Stimulated activated CD4-positive, alpha-beta T cell treated with anti-CD3 and anti-CD28 coated beads, TNF-alpha, amount 100 ng/mL, for 1 hour (primary cell): ENCODE data around the gene PPARG.
"Not testable (repeated sequence)": the region's sequence is repeated elsewhere in the genome, so short reads cannot be mapped to it uniquely, and the experiment has no call there.

Experiments
- DNase-seq, 3 donors: peaks; one replicate each; pipeline ENCODE4 v3.0.0-alpha.2; 2020; ENCODE audit warnings: low read depth in 3 of 3, low spot score in 1 of 3

Gene PPARG

DNA sequence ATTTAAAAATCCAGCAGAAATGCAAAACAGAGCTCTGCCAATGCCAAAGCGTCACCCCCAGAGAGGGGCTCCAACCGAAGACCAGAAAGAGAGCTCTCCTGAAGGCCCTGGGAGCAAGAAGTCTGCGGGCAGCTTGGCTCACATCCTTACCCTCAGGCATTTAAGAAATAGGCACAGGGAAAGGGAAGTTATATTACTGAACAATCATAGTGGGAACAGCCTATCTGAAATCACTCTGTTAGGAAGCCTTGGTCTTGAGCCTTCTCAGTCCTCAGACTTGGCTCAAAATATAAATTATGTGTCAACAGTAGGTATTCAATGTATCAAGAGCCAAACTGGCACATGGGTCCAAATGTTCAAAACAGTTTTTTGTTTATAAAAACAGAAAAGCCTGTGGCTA is 10.3 kb upstream of the PPARG start:
- DNase-seq = no peak

GRCh38 chr3:12279591-12280326 is 9.1 kb upstream of the PPARG start:
- DNase-seq = no peak

DNA sequence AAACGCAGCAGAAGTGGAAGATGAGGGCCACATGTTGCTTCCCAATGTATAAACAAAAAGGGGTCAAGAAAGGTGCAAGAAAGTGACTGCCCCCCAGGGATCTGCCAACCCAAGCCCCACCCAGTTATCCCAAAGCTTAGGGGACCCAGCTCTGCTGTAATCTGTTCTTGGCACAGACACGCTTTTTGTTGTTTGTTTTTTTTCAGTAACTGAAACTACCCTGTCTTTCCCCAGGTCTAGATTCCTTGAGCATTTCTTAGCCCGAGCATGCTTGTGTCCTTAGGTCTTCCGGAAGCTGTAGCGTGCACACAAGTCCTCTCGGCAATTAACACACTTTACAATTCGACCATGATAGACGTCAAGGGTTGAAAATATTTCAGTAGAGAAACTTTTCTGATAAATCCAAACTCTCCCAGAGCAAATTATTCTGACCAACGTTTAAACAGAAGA is 8.5 kb upstream of the PPARG start:
- no peak for DNase-seq

DNA sequence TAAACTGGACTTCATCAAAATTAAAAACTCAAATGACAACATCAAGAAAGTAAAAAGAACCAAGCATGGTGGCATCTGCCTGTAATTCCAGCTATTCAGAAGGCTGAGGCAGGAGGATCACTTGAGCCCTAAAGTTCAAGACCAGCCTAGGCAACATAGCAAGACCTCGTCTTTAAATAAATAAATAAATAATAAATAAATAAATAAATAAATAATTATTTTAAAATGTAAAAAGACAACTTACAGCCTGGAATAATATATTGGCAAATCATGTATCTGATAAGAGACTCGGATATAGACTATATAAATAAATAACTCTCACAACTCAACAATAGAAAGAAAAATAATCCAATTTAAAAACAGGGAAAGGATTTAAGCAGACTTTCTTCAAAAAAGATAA is 4.3 kb upstream of the PPARG start:
- DNase-seq = no peak

GRCh38 chr3:12285003-12285555 is 3.8 kb upstream of the PPARG start:
- no peak for DNase-seq

- DNase-seq = not testable (repeated sequence)
These were observed 3.1 kb upstream of the PPARG start for GRCh38 chr3:12285779-12286178.

DNA sequence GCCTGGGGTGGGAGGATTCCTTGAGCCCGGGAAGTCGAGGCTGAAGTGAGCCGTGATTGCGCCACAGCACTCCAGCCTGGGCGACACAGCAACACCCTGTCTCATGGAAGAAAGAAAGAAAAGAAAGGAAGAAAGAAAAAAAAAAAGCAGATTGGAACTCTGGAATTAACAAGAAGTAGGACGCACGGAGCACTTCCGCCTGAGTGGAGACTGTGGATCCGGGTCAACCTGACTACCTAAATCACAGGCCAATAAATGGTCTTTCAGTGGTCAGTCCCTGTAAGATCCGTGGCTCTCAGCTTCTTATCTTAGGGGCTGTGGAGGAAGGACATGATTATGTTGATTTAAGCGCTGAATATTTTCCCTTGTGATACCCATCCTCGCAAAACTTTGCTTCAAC is 2.4 kb upstream of the PPARG start:
- no peak for DNase-seq

GRCh38 chr3:12286927-12287726 is 1.7 kb upstream of the PPARG start:
- DNase-seq = no peak

DNA sequence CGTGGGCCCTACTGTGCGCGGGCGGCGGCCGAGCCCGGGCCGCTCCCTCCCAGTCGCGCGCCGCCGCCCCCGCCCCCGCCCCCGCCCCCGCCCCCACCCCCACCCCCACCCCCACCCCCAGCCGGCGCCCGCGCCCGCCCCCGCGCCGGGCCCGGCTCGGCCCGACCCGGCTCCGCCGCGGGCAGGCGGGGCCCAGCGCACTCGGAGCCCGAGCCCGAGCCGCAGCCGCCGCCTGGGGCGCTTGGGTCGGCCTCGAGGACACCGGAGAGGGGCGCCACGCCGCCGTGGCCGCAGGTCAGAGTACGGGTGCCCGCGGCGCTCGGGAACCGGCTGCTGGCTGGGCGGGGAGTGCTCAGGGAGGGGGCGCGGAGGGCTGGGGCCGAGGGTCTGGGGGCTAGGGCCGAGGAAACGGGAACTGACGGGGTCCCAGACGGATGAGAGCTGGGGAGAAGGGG is 1.1 kb upstream of the PPARG start:
- DNase-seq = no peak

- no peak for DNase-seq
These were observed 654 bp downstream of the PPARG start for GRCh38 chr3:12289524-12289923.

DNA sequence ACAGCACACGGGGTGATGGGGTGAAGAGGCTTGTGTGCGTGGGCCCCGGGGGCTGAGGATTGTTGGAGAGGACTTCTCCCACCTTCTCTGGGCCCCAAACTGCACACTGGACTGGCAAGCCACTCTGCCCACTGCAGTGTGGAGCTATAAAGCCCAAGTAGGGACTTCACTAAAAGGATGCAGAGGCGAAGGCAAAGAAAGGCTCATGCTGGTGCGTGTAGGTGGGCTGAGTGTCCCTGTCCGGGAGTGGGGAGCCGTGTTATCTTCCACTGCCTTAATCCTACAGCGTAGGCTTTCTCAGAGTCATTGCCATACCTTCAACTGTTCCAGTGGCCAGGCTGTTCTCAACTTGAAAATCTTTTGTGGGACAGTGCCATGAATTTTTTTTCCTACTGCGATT is 3.9 kb downstream of the PPARG start:
- no peak for DNase-seq

- no peak for DNase-seq
These were observed 6.2 kb downstream of the PPARG start for GRCh38 chr3:12294885-12295580.

- DNase-seq = no peak
These were observed 7.6 kb downstream of the PPARG start for GRCh38 chr3:12296511-12296910.

- DNase-seq = no peak
These were observed 10.2 kb downstream of the PPARG start for GRCh38 chr3:12299026-12299425.

DNA sequence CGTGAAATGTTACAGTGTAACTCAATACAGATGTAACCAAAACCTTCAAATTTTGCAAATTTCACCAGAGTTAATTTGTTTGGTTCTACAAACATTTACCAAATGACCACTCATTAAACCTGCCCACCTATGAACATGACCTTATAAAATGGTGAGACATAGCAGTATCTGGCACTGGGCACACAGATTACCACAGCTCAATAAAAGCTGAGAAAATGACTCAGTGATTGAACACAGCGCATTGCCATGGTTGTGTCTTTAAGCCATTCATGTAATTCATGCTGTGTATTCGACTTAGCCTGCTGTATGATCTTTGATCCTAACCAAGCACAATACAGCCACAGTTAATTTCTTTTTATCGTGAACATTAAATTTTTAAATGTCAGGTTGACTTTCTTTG is 11.3 kb downstream of the PPARG start:
- DNase-seq = no peak

DNA sequence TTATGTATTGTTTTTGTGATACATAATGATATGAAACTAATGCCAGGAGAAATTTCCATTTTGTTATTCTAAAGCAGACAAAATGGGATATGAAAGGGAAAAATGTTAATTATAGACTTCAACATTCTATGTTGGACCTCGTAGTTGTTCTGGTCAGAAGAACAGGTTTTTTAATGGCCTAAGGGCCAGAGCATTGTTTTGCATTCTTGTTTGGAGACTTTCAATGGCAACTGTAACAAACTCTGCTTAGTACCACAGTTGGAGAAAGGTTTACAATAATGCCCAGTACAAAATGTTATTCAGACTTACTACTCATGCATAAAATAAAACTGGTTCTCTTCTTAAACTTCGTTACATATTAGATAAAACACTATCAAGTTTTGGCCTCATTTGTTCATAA is 12.2 kb downstream of the PPARG start:
- DNase-seq = no peak

DNA sequence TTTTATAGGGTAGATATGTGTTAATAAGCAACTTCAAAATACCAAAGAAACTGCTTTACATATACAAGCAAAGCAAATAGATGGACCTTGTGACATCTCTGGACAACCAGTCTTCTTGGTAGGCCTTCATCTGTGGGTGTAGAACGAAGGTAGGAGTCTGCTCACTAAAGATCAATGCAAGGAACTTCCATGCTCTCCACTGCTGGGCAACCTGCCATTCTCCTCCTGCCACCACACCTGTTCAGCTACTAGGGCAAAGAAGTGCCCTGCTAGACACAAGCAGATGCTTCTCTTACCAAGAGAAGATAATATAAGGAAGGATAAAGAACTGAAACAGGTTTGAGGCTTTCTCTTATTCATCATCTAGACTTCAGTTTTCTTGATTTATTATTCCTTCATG is 12.6 kb downstream of the PPARG start:
- DNase-seq = no peak

DNA sequence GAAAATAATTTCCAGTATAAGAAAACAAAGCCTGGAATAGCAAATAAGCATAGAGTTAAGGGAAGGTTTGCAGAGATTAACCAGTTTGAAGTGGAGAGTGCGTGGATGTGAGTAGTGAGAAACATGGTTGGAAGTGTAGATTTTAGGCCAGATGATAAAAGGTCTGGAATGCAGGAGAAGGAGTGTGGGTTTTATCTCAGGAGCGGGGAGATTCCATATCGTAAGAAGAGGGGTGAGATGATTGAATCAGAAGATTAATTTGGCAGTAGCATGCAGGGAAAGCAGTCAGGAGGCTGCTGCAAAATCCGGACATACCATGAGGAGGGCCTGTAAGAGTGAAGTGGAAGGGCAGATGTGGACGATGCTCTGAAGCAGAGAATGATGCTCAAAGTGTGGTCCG is 13.7 kb downstream of the PPARG start:
- DNase-seq = no peak

- DNase-seq = no peak
These were observed 14.7 kb downstream of the PPARG start for GRCh38 chr3:12303534-12303933.

DNA sequence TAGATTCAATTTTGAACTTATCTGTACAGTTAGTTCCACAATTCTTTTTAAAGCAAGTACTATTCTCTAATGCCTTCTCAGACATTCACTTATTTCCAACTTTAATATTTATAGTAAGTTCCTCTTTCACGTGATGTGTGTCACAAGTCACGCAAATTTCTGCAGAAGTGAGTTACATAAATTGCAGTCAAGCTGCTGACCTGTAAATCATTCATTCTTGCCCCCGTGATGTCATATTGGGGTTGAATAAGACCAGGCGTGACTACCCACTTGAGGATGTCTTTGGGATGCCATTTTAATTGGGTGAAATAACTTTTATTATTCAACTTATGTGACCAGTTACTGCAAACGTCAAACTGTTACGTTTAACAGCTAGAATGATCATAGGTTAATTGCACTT is 15.1 kb downstream of the PPARG start:
- no peak for DNase-seq

- no peak for DNase-seq
These were observed 18.3 kb downstream of the PPARG start for GRCh38 chr3:12307136-12307535.

DNA sequence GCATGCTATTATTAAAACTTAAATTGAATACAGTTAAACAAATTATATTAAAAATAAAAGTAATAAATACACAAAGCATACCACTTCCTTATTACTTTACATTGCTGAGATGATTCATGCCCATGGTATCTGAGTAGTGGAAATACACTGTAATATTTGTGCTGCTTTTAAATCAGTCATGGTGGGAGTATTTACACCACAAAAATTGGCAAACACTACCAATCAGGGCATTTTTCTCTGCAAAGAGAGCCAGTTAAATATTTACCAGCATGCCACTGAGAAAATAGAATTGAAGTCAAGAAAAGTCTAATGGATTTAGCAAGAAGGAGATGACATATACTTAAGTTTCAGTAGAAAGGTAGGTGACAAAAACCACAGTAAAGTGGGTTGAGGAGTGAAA is 19.6 kb downstream of the PPARG start:
- DNase-seq = no peak
